Activated CD4-positive, alpha-beta T cell treated with anti-CD3 and anti-CD28 coated beads, Interleukin-2, amount 10 ng/mL, durations not matched to agents 24 days and 14 days (primary cell): Measurements from ENCODE around the gene ZNF485. TPM values are rescaled to one million over a fixed set of nuclear protein-coding genes. Genes with fewer than 3 reads are reported as not detected.
"Not testable (repeated sequence)": the region's sequence is repeated elsewhere in the genome, so short reads cannot be mapped to it uniquely, and the experiment has no call there.

Experiments used
- DNase-seq: peaks from one replicate; pipeline ENCODE4 v3.0.0; 2022
- H3K27ac Mint-ChIP-seq: one replicate; pipeline ENCODE4 v1.8.0; 2022; ENCODE audit warnings: mild to moderate bottlenecking, mixed read lengths
- H3K27me3 Mint-ChIP-seq: one replicate; pipeline ENCODE4 v1.8.0; 2022; ENCODE audit warnings: mixed read lengths
- H3K36me3 Mint-ChIP-seq: one replicate; pipeline ENCODE4 v1.8.0; 2022; ENCODE audit warnings: low read depth, mild to moderate bottlenecking, mixed read lengths
- H3K4me1 Mint-ChIP-seq: one replicate; pipeline ENCODE4 v1.8.0; 2021; ENCODE audit warnings: mixed read lengths
- H3K4me3 Mint-ChIP-seq: one replicate; pipeline ENCODE4 v1.8.0; 2022; ENCODE audit warnings: mild to moderate bottlenecking, moderate library complexity, mixed read lengths
- H3K9me3 Mint-ChIP-seq: one replicate; pipeline ENCODE4 v1.8.0; 2021; ENCODE audit warnings: mixed read lengths
- intact Hi-C: fragments of 100-400 bp; cut with micrococcal nuclease; formaldehyde crosslinking; loops from one replicate; pipeline ENCODE4 v1.15.1; 2023
- total RNA-seq: library from RNA; stranded (reverse); gene quantifications from 2 replicates; pipeline ENCODE4 v1.2.3, GENCODE V29; 2022

The ZNF485 gene
- total RNA-seq, 1 donor from 2014 or later: 9.2 TPM

DNA sequence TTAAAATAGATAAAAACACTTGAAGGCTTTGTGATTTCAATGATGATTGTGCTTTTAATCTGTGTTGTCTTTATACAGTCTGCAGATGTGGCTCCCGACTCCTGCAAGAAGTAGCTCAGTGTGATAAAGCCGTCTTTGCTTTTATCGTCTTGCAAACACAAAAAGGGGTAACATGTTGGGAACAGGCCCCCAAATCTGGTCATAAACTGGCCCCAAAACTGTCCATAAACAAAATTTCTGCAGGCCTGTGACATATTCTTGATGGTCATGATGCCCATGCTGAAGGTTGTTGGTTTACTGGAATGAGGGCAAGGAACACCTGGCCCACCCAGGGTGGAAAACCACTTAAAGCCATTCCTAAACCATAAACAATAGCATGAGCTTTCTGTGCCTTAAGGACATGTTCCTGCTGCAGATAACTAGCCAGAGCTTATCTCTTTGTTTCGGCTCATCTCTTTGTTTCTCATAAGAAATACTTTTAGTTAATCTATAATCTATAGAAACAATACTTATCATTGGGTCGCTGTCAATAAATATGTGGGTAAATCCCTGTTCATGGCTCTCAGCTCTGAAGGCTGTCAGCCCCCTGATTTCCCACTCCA lies 14.8 kb upstream of the ZNF485 start:
- no peaks in the 10 kb centered on the region for H3K36me3 Mint-ChIP-seq
- no peak for DNase-seq
- H3K27ac Mint-ChIP-seq: no peak overlapping the region
- H3K4me3 Mint-ChIP-seq: no peak overlapping the region
- intact Hi-C loops: loop anchor here (10.0 kb wide), 1 partner anchor 957 kb away; the partner anchor contains the start of gene ZNF33B
- peaks cover 11% of the 10 kb centered on the region for H3K27me3 Mint-ChIP-seq
- peaks cover 19% of the 10 kb centered on the region for H3K9me3 Mint-ChIP-seq
- peaks cover 19% of the 10 kb centered on the region for H3K4me1 Mint-ChIP-seq

DNA sequence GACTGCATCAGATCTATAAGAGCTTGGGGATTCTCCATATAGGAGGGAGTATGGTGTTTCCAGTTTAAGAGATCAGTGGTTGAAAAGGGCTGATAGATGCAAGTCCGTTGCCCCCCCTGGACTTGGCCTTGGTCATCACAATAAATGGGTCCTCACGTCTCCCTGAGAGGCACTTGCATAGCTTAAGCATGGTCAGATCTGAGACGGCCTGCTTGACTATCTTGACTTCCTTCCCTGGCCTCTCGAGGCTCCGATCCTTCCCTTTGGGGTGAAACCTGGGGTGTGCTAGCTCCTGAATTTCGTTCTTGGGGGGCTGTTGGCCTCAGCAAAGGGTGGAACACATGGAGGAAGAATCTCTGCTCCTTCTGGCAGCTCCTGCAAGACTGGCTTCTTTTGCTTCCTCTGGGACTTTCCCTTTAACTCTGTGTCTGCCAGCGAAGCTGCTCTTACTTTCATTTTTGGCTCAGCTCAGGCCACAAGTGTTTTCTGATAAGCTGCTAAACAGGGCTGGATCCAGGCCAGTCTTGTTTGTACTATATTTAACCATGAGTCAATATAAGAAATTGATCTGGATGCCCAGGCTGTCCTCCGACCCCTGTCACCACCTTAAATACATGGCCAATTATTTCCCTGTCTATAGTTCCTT lies 11.2 kb upstream of the ZNF485 start:
- intact Hi-C loops: loop anchor here (1.0 to 10.0 kb wide), 5 partner anchors 11 to 960 kb away; partner anchors contain the start of genes ZNF239, ZNF32, ZNF33B and ZNF485
- peaks cover 6% of the 10 kb centered on the region for H3K9me3 Mint-ChIP-seq
- peaks cover 24% of the 10 kb centered on the region for H3K4me1 Mint-ChIP-seq
- peak overlapping the region; percentile 69 for H3K4me3 Mint-ChIP-seq
- peak overlapping the region; percentile 85 for H3K27ac Mint-ChIP-seq
- peaks cover 10% of the 10 kb centered on the region for H3K27me3 Mint-ChIP-seq
- DNase-seq: peak; percentile 84
- H3K36me3 Mint-ChIP-seq: no peaks in the 10 kb centered on the region

- peak overlapping the region; percentile 85 for H3K27ac Mint-ChIP-seq
- no peaks in the 10 kb centered on the region for H3K36me3 Mint-ChIP-seq
- peaks cover 24% of the 10 kb centered on the region for H3K4me1 Mint-ChIP-seq
- H3K4me3 Mint-ChIP-seq: peak overlapping the region; percentile 69
- peaks cover 3% of the 10 kb centered on the region for H3K9me3 Mint-ChIP-seq
- intact Hi-C loops: loop anchor here (1.0 to 10.0 kb wide), 5 partner anchors 10 to 961 kb away; partner anchors contain the start of genes ZNF239, ZNF32, ZNF33B and ZNF485
- peaks cover 10% of the 10 kb centered on the region for H3K27me3 Mint-ChIP-seq
- DNase-seq: peak; percentile 73
Measured at GRCh38 chr10:43595739-43596298, 10.4 kb upstream of the ZNF485 start.

GRCh38 chr10:43596546-43596945 lies 9.7 kb upstream of the ZNF485 start:
- no peak for DNase-seq
- no peak overlapping the region for H3K4me3 Mint-ChIP-seq
- no peak overlapping the region for H3K27ac Mint-ChIP-seq
- H3K27me3 Mint-ChIP-seq: peaks cover 11% of the 10 kb centered on the region
- H3K9me3 Mint-ChIP-seq: peaks cover 3% of the 10 kb centered on the region
- peaks cover 24% of the 10 kb centered on the region for H3K4me1 Mint-ChIP-seq
- H3K36me3 Mint-ChIP-seq: peaks cover 3% of the 10 kb centered on the region
- intact Hi-C loops: loop anchor here (5.0 to 10.0 kb wide), 2 partner anchors 221 to 962 kb away; partner anchors contain the start of gene ZNF33B

DNA sequence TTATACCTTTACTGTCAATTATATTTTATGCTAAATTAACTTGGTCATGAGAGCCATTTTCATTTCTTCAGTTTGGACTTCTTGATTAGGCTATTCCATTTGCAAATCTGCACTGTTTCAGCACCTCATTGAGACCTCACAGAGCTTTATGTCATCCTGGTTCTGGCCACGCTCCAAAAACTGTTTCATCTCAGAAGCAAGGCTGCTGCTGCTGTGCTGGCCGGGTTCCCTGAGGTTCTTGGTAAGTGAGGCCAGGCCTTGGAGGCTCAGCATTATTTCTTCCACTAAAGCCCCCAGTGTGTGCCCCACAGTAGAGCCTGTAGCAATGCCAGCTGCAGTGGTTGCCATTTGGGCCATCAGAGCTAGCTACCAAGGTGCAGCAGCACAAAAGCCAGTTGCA lies 7.8 kb upstream of the ZNF485 start:
- peaks cover 8% of the 10 kb centered on the region for H3K27me3 Mint-ChIP-seq
- H3K27ac Mint-ChIP-seq: no peak overlapping the region
- intact Hi-C loops: loop anchor here (5.0 to 10.0 kb wide), 2 partner anchors 219 to 964 kb away; partner anchors contain the start of gene ZNF33B
- H3K4me1 Mint-ChIP-seq: peaks cover 24% of the 10 kb centered on the region
- H3K9me3 Mint-ChIP-seq: peaks cover 8% of the 10 kb centered on the region
- no peak overlapping the region for H3K4me3 Mint-ChIP-seq
- H3K36me3 Mint-ChIP-seq: peaks cover 3% of the 10 kb centered on the region
- DNase-seq: no peak

DNA sequence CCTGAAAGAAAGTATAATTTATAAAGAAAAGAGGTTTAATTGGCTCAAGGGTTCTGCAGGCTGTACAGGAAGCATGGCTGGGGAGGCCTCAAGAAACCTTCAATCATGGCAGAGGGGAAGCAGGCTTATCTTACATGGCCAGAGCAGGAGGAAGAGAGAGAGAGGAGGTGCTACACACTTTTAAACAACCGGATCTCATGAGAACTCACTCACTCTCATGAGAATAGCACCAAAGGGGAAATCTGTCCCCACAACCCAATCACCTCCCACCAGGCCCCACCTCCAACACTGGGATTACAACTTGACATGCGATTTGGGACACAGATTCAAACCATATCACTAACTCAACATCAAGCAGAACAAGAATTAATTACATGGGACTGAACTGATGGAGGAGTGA lies 6.9 kb upstream of the ZNF485 start:
- intact Hi-C loops: loop anchor here (5.0 to 10.0 kb wide), 2 partner anchors 218 to 965 kb away; partner anchors contain the start of gene ZNF33B

GRCh38 chr10:43601576-43601975 lies 4.7 kb upstream of the ZNF485 start:
- not testable (repeated sequence) for H3K27me3 Mint-ChIP-seq, H3K4me3 Mint-ChIP-seq

More for the DNA sequence above, 6.9 kb upstream of the ZNF485 start:
- Mint-ChIP-seq H3K27me3 (peaks cover 4% of the 10 kb centered on the region), H3K36me3 (peaks cover 3% of the 10 kb centered on the region), H3K4me1 (peaks cover 24% of the 10 kb centered on the region), H3K27ac (no peak overlapping the region), H3K4me3 (no peak overlapping the region), H3K9me3 (peaks cover 8% of the 10 kb centered on the region)
- no peak for DNase-seq

GRCh38 chr10:43605850-43606322 lies 352 bp upstream of the ZNF485 start:
- peak overlapping the region; percentile 1 for H3K27ac Mint-ChIP-seq
- intact Hi-C loops: loop anchor here (1.0 to 5.0 kb wide), 3 partner anchors 11 to 1054 kb away; partner anchors contain the start of gene ZNF32
- peaks cover 3% of the 10 kb centered on the region for H3K27me3 Mint-ChIP-seq
- H3K4me1 Mint-ChIP-seq: peaks cover 24% of the 10 kb centered on the region
- H3K36me3 Mint-ChIP-seq: peaks cover 42% of the 10 kb centered on the region
- peaks cover 32% of the 10 kb centered on the region for H3K9me3 Mint-ChIP-seq
- no peak for DNase-seq
- peak overlapping the region; percentile 85 for H3K4me3 Mint-ChIP-seq

More at GRCh38 chr10:43601576-43601975, 4.7 kb upstream of the ZNF485 start:
- H3K27ac Mint-ChIP-seq, DNase-seq, H3K36me3 Mint-ChIP-seq, intact Hi-C loops, H3K4me1 Mint-ChIP-seq: not testable (repeated sequence)
- H3K9me3 Mint-ChIP-seq: peaks cover 17% of the 10 kb centered on the region

DNA sequence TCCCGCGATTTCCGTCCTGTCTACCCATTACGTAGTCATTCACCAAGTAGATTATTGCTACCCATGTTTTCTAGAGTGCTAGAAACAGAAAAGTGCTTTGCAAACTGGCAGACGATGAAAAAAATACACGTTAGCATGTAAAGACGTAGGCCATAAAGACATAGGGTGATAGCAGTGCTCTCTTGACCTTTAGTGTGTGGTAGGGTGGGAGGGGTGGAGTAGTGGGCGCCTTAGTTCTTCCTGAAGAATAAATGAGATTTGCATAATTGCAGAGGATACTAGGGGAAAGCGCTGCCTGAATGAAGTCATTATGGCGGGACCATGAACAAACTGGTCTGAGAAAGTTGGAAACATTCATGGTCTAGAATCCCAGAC lies 948 bp downstream of the ZNF485 start:
- Mint-ChIP-seq H3K4me3 (peak overlapping the region; percentile 85), H3K36me3 (peaks cover 51% of the 10 kb centered on the region), H3K9me3 (peaks cover 26% of the 10 kb centered on the region), H3K27me3 (no peaks in the 10 kb centered on the region), H3K27ac (peak overlapping the region; percentile 83), H3K4me1 (peaks cover 24% of the 10 kb centered on the region)
- intact Hi-C loops: loop anchor here (5.0 kb wide), 1 partner anchor 1055 kb away; no protein-coding TSS in a partner anchor
- no peak for DNase-seq

GRCh38 chr10:43610636-43611035 lies 4.4 kb downstream of the ZNF485 start:
- intact Hi-C loops: no loop called here
- Mint-ChIP-seq H3K27ac (no peak overlapping the region), H3K36me3 (peaks cover 80% of the 10 kb centered on the region), H3K9me3 (peaks cover 40% of the 10 kb centered on the region), H3K27me3 (no peaks in the 10 kb centered on the region), H3K4me3 (no peak overlapping the region), H3K4me1 (peaks cover 23% of the 10 kb centered on the region)
- no peak for DNase-seq

- intact Hi-C loops: no loop called here
Measured at GRCh38 chr10:43616697-43617370, 10.6 kb downstream of the ZNF485 start.

GRCh38 chr10:43619368-43619767 lies 13.1 kb downstream of the ZNF485 start:
- intact Hi-C loops: no loop called here
- H3K4me3 Mint-ChIP-seq: no peak overlapping the region
- H3K27me3 Mint-ChIP-seq: no peaks in the 10 kb centered on the region
- DNase-seq: no peak
- no peak overlapping the region for H3K27ac Mint-ChIP-seq
- peaks cover 37% of the 10 kb centered on the region for H3K36me3 Mint-ChIP-seq
- peaks cover 5% of the 10 kb centered on the region for H3K4me1 Mint-ChIP-seq
- H3K9me3 Mint-ChIP-seq: peaks cover 33% of the 10 kb centered on the region

More at GRCh38 chr10:43616697-43617370, 10.6 kb downstream of the ZNF485 start:
- Mint-ChIP-seq H3K9me3 (peaks cover 39% of the 10 kb centered on the region), H3K27me3 (no peaks in the 10 kb centered on the region), H3K27ac (no peak overlapping the region), H3K4me1 (no peaks in the 10 kb centered on the region), H3K36me3 (peaks cover 54% of the 10 kb centered on the region), H3K4me3 (no peak overlapping the region)
- no peak for DNase-seq

DNA sequence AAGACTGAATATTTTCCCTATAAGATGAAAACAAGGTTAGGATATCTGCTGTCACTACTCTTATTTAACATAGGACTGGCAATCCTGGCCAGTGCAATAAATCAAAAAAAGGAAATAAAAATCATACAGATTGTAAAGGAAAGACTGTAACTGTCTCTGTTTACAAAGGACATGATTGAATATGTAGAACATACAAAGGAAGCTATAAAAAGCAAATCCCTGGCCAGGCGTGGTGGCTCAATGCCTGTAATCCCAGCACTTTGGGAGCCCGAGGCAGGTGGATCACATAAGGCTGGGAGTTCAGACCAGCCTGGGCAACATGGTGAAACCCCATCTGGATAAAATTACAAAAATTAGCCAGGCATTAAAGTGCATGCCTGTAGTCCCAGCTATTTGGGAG lies 15.8 kb downstream of the ZNF485 start:
- Mint-ChIP-seq H3K4me1 (peaks cover 5% of the 10 kb centered on the region), H3K9me3 (peaks cover 21% of the 10 kb centered on the region), H3K36me3 (peaks cover 14% of the 10 kb centered on the region), H3K27ac (no peak overlapping the region), H3K27me3 (no peaks in the 10 kb centered on the region), H3K4me3 (no peak overlapping the region)
- no peak for DNase-seq
- intact Hi-C loops: no loop called here
